Adrenal gland (tissue), 12 donors: ENCODE measurements around the gene TMEM74B. TPM values are rescaled to one million over a fixed set of nuclear protein-coding genes. Genes with fewer than 3 reads are reported as not detected.

Experiments used
- DNase-seq, 7 donors: peaks; one replicate each; pipeline ENCODE4 v3.0.0-alpha.2; 2019 to 2020
- H3K27ac ChIP-seq, 5 donors: fragments of 200-600 bp; sonication (generic) in 4 of 5; 1 replicate in 3 of 5; 2 replicates in 2 of 5; pipeline versions ENCODE4 v1.5.1 to v1.8.0; 2016 to 2020; ENCODE audit warnings: mild to moderate bottlenecking in 1 of 5
- H3K27me3 ChIP-seq: fragments of 200-600 bp; 2 replicates; pipeline ENCODE4 v1.8.0; 2021
- H3K36me3 ChIP-seq, 2 donors: fragments of 200-600 bp; replicated peaks in 1 of 2; 1 replicate in 1 of 2; 2 replicates in 1 of 2; pipeline versions ENCODE4 v1.5.1 to v1.8.0; 2018 to 2022
- H3K4me1 ChIP-seq, 2 donors: fragments of 200-600 bp; replicated peaks in 1 of 2; 1 replicate in 1 of 2; 2 replicates in 1 of 2; pipeline versions ENCODE4 v1.5.1 to v1.8.0; 2018 to 2021
- H3K4me3 ChIP-seq, 4 donors: fragments of 200-600 bp; sonication (generic) in 3 of 4; one replicate each; pipeline ENCODE4 v1.5.1; 2016 to 2018
- H3K9me3 ChIP-seq, 3 donors: fragments of 200-600 bp; sonication (generic) in 1 of 3; replicated peaks in 1 of 3; 1 replicate in 2 of 3; 2 replicates in 1 of 3; pipeline versions ENCODE4 v1.5.1 to v1.8.0; 2016 to 2021
- POLR2A ChIP-seq, 2 donors: fragments of 450-650 bp; IDR thresholded peaks; one replicate each; pipeline ENCODE4 v1.6.1; 2017; ENCODE audit warnings: antibody characterized with exemption in 2 of 2, mild to moderate bottlenecking in 2 of 2, moderate library complexity in 1 of 2
- WGBS, 4 donors: extraction: QIAGEN DNeasy Blood & Tissue Kit in 2 of 4; methylation state at CpG; one replicate each; pipeline versions ENCODE4 v1.1.5 to v1.1.7; 2013 to 2017; 5-methylcytosine and 5-hydroxymethylcytosine counted together
- intact Hi-C, 2 donors: fragments of 100-400 bp; cut with DNase I; formaldehyde crosslinking; loops; one replicate each; pipeline versions ENCODE4 v1.14.1 to v1.15.0; 2022 to 2023
- polyA plus RNA-seq, 3 donors: library from polyadenylated mRNA; stranded (reverse); fragments of 200-250 nt in 2 of 3; fragments of 350-450 nt in 1 of 3; fragmentation: Illumina TruSeq in 1 of 3; extraction: RNeasy Lipid Tissue Mini Kit (QIAGEN cat#74804) in 1 of 3; gene quantifications; one replicate each; pipeline ENCODE4 v1.2.3, GENCODE V29; 2013 to 2014
- total RNA-seq, 9 donors: library from RNA; depleted of rRNA in 4 of 9; stranded (reverse); fragments of >200 nt in 4 of 9; fragments of 120-200 nt in 1 of 9; fragmentation: NEBNext Ultra II Directional in 1 of 9; extraction: Animal tissue kit (Norgen Biotek cat#: 25700) in 1 of 9; gene quantifications; one replicate each; pipeline versions ENCODE4 v1.1.0 to v1.2.4, GENCODE V29; 2013 to 2023
- TF ChIP-seq, protein P1 (sequence below), 6 experiments: fragments of 450-650 bp in 4 of 6; fragments of 200-600 bp in 2 of 6; sonication (generic) in 1 of 6; IDR thresholded peaks; 1 replicate in 5 of 6; 2 replicates in 1 of 6; pipeline versions ENCODE4 v1.5.1 to v1.8.0; 2016 to 2021; ENCODE audit warnings: antibody characterized with exemption in 6 of 6, mild to moderate bottlenecking in 2 of 6, moderate library complexity in 1 of 6
- donor health status: healthy with polysubstance abuse.
- donor health status: Bipolar disorder and iron deficiency.
- donor health status: DM: yes; HTN: yes; CAD: no.
- donor health status: DM: no; HTN: no; CAD: no.
- donor health status: DM: no; HTN: no; CAD: no.
- donor health status: DM: yes; HTN: yes; CAD: no.

TMEM74B gene
- total and polyA plus RNA-seq, 12 donors, result 0.24 to 9.5 (median 0.98) TPM; not detected in 2

DNA sequence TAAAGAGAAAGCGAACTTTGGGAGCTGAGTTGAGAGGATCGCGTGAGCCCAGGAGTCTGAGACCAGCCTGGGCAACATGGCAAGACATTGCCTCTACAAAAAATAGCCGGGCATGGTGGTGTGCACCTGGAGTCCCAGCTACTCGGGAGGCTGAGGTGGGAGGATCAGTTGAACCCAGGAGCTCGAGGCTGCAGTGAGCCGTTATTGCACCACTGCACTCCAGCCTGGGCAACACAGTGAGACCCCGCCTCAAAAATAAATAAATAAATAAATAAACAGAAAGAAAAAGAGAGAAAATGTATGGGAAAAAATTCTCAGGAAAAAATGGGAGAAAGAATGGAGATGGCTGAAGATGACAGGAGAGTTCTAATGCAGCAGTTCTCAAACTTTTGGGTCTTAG lies 21.0 kb upstream of the TMEM74B start:
- no peaks in the 10 kb centered on the region for H3K9me3 ChIP-seq
- intact Hi-C loops, result no loop called here
- no peak overlapping the region for H3K27ac ChIP-seq
- H3K4me3 ChIP-seq, result no peak overlapping the region
- 91 to 94% (median 93%) methylated on average over 8 of the region's 8 CpGs for WGBS, 4 donors
- no peak for DNase-seq
- TF ChIP-seq, protein P1, sequence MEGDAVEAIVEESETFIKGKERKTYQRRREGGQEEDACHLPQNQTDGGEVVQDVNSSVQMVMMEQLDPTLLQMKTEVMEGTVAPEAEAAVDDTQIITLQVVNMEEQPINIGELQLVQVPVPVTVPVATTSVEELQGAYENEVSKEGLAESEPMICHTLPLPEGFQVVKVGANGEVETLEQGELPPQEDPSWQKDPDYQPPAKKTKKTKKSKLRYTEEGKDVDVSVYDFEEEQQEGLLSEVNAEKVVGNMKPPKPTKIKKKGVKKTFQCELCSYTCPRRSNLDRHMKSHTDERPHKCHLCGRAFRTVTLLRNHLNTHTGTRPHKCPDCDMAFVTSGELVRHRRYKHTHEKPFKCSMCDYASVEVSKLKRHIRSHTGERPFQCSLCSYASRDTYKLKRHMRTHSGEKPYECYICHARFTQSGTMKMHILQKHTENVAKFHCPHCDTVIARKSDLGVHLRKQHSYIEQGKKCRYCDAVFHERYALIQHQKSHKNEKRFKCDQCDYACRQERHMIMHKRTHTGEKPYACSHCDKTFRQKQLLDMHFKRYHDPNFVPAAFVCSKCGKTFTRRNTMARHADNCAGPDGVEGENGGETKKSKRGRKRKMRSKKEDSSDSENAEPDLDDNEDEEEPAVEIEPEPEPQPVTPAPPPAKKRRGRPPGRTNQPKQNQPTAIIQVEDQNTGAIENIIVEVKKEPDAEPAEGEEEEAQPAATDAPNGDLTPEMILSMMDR (IDR thresholded peaks at IDR 0.05), result no peak
- TF ChIP-seq POLR2A (IDR thresholded peaks at IDR 0.05), result no peak
- no peaks in the 10 kb centered on the region for H3K27me3 ChIP-seq
- no peaks in the 10 kb centered on the region for H3K4me1 ChIP-seq
- no peaks in the 10 kb centered on the region for H3K36me3 ChIP-seq

DNA sequence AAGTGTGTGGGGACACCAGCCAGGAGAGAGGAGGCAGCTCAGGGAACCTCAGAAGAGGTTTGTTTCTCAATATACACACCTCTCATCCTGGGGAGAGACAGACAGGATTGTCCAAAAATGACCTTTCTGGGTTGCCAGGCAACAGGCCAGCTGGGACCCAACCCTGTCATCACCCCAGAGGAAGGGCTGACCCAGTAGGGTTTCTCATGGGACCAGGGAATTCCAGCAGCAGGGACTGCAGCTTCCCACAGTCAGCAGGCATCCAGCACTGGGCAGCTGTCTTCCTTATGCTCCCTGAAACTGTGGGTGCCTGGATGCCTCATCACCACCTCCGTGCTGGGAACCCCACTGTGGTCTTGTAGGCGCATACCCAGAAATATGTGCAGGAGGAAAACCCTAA lies 19.8 kb upstream of the TMEM74B start:
- no peaks in the 10 kb centered on the region for H3K4me1 ChIP-seq
- H3K36me3 ChIP-seq, result no peaks in the 10 kb centered on the region
- no peak for TF ChIP-seq POLR2A (IDR thresholded peaks at IDR 0.05)
- TF ChIP-seq, protein P1 (IDR thresholded peaks at IDR 0.05), result no peak
- H3K27ac ChIP-seq, result no peak overlapping the region
- no peaks in the 10 kb centered on the region for H3K9me3 ChIP-seq
- intact Hi-C loops, result no loop called here
- DNase-seq, result no peak
- H3K27me3 ChIP-seq, result no peaks in the 10 kb centered on the region
- WGBS, 4 donors, result 84 to 97% (median 89%) methylated on average over 2 of the region's 2 CpGs
- H3K4me3 ChIP-seq, result no peak overlapping the region

DNA sequence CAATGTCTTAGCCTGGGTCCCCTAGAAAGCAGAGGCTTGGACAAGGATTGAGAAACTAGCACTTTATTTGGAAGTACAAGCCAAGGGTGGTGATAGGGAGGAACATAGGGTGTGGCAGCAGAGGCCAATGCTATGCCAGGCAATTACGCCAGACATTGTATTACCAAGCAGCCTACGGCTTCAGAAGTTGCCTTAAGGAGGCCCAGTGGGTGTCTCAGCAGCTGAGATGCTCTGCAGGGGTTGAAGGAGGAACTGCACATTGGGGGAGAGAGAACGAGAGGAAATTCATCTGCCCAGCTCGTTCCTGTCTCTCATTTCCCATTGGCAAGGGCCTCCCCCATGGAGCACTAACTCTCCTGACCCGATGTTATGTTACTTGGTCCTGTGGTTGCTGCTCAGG lies 19.3 kb upstream of the TMEM74B start:
- Histone ChIP-seq H3K4me3 (no peak overlapping the region), H3K27me3 (no peaks in the 10 kb centered on the region), H3K36me3 (no peaks in the 10 kb centered on the region), H3K9me3 (no peaks in the 10 kb centered on the region), H3K27ac (no peak overlapping the region), H3K4me1 (no peaks in the 10 kb centered on the region)
- intact Hi-C loops, result no loop called here
- WGBS, 4 donors, result 62 to 82% (median 68%) methylated on average over 2 to 5 of the region's 5 CpGs
- no peak for TF ChIP-seq POLR2A (IDR thresholded peaks at IDR 0.05)
- TF ChIP-seq, protein P1 (IDR thresholded peaks at IDR 0.05), result no peak
- no peak for DNase-seq

GRCh38 chr20:1203630-1204029 lies 18.8 kb upstream of the TMEM74B start:
- Histone ChIP-seq H3K9me3 (no peaks in the 10 kb centered on the region), H3K4me1 (no peaks in the 10 kb centered on the region), H3K36me3 (no peaks in the 10 kb centered on the region), H3K4me3 (no peak overlapping the region), H3K27me3 (no peaks in the 10 kb centered on the region), H3K27ac (no peak overlapping the region)
- 52 to 75% (median 58%) methylated on average over 4 to 5 of the region's 5 CpGs for WGBS, 4 donors
- intact Hi-C loops, result no loop called here
- no peak for DNase-seq
- TF ChIP-seq, protein P1 (IDR thresholded peaks at IDR 0.05), result no peak
- no peak for TF ChIP-seq POLR2A (IDR thresholded peaks at IDR 0.05)
